Activated gamma-delta T cell treated with anti-CD3 and anti-CD28 coated beads, Interleukin-2, amount 50 U/mL, for 16 hours (primary cell): ENCODE measurements around the gene AFF4.
"Not testable (repeated sequence)": the region's sequence is repeated elsewhere in the genome, so short reads cannot be mapped to it uniquely, and the experiment has no call there.

Source experiments
- DNase-seq: peaks from one replicate; pipeline ENCODE4 v3.0.0-alpha.2; 2020; ENCODE audit warnings: low read depth

AFF4 gene

DNA sequence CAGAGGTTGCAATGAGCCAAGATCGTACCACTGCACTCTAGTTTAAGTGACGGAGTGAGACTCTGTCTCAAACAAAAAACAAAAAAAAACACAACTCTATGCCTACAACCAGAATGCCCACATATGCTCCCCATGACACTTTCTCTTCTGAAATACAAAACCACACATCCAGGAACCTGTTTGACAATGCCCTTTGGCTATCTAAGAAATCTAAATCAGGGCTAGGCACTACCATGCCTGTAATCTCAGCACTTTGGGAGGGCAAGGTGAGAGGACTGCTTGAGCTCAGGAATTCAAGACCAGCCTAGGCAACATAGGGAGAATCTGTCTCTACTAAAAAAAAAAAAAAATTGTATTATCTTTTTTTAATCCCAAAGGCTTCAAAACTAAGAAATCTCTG is 10.6 kb downstream of the AFF4 start:
- DNase-seq, result no peak

DNA sequence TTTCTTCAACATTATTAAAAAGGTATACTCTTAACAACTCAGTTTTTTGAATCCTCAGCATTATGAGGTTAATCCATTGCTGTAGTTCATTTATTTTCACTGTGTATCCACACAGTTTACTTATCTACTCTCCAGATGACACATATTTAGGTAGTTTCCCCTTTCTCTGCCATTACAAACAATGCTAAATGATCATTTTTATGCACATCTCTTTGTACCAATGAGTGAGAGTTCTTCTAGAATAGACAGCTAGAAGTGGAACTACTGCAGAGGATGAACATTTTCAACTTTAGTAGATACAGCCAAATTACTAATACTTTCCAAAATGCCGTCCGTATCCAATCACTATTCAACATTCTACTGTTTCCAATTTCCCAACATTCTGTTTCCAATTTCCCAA is 11.5 kb downstream of the AFF4 start:
- no peak for DNase-seq

DNA sequence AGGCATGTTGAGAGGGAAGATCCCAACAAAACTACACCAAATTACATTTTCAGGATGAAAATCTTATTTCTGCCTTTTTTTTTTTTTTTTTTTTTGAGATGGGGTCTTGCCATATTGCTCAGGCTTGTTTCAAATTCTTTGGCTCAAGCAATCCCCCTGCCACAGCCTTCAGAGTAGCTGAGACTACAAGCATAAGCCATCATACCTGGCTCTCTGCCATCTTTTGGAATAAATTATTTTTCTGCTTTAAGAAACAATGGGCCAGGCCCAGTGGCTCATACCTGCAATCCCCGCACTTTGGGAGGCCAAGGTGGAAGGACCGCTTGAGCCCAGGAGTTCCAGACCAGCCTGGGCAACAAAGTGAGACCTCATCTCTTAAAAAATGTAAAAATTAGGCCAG is 14.3 kb downstream of the AFF4 start:
- DNase-seq, result no peak

DNA sequence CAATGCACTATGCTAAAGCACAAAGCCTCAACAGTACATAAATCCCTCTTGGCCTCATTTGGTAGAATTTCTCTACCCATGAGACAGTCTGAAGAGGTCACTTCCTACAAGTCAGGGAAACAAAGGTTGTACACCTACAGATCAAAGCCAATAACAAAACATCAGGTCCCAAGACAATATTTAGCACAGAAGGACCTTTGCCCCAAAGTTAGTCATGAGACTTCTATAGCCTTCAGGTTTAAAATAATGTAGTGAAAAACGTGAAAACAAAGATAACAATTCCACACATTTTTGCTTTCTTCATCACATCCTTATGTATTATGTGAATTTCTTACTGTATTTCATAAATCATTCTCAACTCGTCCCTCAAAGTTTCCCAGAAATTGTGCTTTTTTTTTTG is 15.8 kb downstream of the AFF4 start:
- no peak for DNase-seq

DNA sequence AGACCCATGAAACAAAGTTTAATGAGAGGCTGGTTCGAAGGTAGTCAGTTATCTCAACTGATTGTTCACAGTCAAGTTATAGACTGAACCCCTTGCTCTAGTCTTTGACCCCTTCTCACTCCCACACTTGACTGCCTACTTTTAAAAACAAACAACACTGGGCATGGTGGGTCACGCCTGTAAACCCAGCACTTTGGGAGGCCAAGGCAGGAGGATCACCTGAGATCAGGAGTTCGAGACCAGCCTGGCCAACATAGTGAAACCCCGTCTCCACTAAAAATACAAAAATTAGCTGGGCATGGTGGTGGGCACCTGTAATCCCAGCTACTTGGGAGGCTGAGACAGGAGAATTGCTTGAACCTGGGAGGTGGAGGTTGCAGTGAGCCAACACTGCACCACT is 18.1 kb downstream of the AFF4 start:
- not testable (repeated sequence) for DNase-seq

DNA sequence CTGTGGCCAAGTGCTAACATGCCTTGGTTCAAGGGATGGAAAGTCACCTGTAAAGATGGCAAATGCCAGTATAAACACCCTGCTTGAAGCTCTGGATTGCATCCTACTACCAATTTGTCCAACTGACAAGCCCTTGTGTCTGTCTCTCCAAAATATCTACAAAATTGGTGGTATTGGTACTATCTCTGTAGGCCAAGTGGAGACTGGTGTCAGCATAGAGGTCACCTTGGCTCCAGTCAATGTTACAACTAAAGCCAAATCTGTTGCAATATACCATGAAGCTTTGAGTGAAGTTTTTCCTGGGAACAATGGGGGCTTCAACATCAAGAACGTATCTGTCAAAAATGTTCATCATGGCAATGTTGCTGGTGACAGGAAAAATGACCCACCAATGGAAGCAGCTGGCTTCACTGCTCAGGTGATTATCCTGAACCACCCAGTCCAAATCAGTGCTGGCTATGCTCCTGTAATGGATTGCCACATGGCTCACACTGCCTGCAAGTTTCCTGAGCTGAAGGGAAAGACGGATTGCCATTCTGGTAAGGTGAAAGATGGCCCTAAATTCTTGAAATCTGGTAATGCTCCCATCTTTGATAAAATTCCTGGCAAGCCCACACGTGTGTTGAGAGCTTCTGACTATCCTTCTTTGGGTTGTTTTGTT is 19.9 kb downstream of the AFF4 start:
- no peak for DNase-seq

DNA sequence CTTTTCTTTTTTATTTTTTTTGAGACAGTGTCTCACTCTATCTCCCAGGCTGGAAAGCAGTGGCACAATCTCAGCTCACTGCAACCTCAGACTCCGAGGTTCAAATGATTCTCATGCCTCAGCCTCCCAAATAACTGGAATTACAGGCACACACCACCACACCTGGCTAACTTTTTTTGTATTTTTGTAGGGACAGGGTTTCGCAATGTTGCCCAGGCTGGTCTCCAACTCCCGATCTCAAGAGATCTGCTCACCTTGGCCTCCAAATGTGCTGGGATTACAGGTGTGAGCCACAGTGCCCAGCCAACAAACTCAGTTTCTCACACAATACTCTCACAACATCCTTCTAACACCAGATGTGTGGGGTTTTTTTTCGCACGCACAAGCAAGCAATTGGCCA is 22.1 kb downstream of the AFF4 start:
- no peak for DNase-seq

DNA sequence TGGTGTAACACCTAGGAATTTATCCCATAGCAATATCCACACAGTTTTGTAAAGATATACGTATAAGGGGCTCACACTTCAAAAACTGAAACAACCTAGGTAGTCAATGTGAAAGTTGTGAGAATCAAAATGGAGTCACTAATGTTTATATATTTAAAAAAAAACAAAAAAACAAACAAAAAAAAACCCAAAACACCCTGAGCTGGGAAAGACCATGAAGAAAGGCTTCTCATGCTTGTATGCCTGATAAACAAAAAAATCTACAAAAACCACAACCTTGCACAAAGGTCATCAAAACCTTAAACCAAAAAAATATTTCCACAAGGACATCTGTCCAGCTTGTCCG is 35.4 kb downstream of the AFF4 start:
- no peak for DNase-seq

DNA sequence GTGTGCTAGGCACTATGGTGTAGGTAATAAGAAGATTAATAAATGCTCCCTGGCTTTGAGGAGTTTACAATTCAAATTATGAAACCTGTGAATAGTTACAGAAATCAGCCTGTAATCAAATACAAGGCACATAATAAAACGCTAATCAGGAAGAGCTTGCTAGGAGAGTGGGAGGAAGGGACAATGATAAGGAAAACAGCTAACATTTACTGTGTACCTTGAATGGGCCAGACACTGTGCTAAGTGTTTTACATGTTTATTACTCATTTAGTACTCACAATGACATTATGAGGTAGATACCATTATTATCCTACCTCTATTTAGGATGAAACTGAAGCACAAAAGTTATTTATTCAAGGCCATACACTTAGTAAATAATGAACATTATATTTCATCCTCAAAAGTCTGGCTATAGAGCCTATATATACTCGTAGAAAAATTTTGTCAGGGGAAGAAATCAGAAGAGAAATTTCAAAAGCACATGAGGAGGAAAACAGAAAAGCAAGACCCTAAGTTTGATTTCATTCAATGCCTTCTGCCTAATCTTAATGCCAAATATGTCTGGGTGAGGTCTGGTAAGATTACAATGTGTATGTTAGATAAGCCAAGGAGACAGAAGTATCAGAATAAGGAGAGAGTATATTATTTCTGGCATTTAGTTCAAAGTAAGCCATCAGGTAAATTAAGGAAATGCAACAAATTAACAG is 35.9 kb downstream of the AFF4 start:
- no peak for DNase-seq

DNA sequence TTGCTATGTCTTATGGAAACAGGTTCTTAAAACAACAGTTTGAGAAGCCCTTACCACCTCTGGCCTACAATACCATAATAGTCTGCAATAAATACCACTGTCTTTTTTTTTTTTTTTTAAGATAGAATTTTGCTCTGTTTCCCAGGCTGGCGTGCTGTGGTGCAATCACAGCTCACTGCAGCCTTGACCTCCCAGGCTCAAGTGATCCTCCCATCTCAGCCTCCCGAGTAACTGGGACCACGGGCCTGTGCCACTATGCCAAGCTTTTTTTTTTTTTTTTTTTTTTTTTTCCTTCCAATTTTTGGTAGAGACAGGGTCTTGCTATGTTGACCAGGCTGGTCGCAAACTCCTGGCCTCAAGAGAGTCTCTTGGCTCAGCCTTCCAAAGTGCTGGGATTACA is 37.0 kb downstream of the AFF4 start:
- no peak for DNase-seq

DNA sequence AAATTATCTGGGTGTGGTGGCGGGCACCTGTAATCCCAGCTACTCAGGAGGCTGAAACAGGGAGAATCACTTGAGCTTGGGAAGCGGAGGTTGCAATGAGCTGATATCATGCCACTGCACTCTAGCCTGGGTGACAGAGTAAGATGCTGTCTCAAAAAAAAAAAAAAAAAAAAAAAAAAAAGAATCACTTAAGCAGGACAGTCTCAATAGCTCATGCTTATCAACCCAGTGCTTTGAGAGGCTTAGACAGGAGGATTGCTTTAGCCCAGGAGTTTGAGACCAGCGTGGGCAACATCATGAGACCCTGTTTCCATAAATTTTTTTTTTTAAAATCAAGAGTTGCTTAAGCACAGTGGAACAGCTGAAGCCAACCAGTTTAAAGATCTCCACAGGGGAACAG is 47.3 kb downstream of the AFF4 start:
- DNase-seq, result no peak

DNA sequence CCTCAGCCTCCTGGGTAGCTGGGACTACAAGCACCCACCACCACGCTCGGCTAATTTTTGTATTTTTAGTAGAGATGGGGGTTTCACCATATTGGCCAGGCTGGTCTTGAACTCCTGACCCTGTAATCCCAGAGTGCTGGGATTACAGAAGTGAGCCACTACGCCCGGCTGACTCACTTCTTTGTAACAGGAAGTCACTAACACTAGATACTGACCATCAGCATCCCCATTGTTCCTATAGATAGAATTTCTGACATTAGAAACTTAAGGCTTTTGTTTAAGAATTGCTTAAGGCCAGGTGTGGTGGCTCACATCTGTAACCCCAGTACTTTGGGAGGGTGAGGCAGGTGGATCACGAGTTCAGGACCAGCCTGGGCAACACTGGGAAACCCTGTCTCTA is 47.8 kb downstream of the AFF4 start:
- no peak for DNase-seq

DNA sequence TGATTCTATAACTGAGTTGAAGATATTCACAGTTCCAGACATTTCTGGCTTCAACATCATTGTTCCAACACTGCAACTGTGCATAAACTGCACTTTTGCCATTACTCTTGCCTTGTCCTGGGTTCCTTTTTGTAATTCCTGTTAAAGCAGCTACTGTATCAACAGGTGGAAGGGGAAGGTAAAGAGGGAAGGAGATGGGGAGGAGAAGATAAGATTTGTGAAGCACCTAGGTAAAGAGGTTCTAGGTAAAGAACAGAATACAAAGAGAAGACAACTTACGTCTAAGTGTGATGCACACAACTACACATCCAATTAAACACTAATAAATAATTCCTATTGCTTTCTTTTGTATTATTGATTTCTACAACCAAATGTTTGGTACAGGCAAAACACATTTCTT is 53.7 kb downstream of the AFF4 start:
- no peak for DNase-seq

DNA sequence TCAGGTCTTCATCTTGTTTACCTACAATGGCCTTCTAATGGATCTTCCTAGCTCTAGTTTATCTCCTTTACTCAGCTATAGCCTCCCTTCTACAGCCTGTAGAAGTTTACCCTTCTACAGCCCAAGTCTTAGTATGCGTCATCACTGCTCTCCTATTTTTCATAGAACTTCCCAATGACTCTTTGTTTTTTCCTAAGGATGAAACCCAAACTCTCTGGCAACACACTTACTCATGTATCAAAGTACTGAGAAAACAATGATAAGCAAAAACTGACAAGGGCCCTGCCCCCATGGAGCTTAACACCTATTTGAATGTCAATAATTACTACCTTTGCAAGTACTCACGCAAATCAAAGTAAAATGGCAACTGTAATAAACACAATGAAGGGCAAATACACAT is 56.3 kb downstream of the AFF4 start:
- no peak for DNase-seq

DNA sequence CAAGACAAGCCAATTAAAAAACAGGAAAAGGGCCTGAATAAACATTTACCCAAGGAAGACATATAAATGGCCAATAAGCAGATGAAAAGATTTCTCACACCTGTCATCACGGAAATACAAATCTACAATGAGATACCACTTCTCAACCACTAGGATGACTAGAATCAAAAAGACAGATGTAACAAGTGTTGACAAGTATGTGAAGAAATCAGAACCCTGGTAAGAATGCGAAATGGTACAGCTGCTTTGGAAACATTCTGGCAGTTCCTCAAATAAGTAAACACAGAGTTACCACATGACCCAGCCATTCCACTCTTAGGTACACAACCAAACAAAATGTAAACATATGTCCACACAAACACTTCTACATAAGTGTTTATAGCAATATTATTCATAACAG is 57.5 kb downstream of the AFF4 start:
- DNase-seq, result no peak

DNA sequence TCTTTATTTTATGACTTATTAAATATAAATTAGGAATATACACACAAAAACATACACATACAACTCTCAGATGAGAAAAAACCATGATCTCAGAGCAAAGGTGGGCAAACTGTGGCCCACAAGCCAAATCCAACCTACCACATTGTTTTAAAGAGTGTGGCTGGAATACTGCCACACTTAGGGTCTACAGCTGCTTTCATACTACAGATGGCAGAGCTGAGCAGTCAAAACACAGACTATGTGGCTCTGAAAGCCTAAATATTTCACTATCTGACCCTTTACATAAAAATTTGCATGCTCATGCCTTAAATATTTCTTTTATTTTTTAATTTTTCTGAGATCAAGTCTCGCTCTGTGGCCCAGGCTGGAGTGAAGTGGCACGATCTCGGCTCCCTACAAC is 61.7 kb downstream of the AFF4 start:
- no peak for DNase-seq

DNA sequence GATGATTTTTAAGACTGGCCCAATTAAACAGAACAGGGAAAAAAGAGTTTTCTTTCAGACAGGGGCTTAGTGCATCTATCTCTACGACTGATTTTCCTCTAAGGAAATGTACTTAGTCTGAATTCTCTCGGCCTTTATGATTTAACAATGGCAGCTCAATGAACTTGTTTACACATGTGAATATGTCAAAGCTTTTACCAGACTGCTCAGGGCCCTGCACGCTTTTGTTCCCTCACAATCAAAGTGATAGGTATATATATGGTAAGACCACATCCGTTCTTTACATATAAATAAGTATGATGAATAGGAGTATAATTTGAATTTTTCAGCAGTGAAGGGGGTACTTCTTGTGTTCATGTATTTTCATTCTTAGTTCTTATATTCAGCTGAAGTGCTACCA is 62.4 kb downstream of the AFF4 start:
- DNase-seq, result no peak

DNA sequence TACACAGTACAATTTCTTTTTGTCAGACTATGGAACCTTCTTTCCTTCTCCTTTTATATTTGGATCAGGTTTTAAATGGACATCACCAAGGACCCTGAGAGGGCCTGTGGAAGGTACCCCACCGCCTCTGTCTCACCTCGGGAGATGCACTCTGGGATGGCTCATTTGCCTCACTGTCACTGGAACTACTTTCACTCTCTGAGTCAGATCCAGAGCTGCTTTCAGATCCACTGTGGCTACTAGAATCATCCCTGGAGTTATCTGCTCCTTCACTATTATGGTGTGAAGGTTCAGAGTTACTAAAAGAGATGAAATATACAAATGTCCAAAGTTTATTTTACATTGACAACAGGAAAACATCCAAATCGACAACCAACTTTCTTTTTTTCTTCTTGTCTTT is 65.3 kb downstream of the AFF4 start:
- DNase-seq, result no peak

DNA sequence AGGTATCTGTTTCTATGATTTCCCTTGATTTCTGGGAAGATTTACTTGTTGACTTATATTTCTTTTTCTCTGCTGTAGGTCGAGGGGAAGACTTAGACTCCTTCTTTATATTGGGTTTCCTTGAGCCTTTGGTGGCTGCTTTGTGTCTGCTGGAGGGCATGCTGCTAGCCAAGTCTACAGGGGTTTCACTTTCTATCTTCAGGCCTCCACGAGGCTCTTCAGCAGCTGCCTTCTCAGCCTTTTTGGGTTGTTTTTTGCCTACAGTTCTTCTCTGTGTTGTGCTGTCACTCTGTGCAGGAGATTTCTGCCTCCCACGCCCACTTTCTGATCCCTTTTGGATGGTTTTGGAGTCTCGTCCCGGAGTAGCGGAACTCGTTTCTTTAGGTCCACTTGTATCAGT is 66.7 kb downstream of the AFF4 start:
- no peak for DNase-seq

DNA sequence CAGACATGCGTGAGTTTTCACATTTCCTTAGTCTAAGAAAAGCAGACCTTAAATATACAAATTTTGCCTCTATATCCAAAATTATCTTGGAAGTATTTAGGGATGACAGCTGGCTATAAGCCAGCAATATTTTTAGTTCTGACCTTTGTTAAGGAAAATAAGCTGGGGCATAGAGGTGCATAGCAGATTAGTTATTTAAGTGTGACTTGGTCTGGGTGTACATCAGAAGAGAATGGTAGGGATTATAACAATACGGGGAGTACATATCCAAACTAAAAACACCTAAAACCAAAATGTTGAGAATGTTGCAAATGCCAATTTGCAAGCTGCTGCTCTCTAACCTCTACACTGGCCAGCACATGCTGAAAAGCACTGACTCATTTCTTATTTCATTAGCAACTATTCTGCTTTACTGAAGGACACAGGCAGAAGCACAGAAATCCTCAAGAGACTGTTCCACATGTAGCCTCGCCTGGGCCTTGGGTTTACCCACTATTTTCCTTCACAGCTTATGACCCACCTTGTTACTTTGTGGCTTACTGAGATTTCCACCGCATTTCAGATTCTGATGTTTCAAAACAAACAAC is 67.6 kb downstream of the AFF4 start:
- DNase-seq, result no peak

DNA sequence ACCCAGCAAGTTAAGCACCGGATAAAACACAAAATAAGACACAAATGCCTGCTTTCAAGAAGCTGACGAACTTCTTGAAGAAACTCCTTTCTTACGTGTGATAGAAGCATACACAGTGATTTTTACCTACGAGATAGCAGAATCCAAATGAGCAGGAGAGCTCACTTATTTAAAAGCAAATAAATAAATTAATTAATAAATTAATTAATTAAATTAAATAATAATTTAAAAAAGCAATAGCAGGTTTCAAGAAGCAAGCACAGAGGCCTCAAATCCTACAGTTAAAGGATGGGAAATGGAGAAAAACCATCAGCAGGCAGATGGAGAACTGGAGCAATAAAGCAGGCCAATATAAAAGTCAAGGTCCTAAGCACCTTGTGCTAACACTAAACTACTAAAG is 72.6 kb downstream of the AFF4 start:
- no peak for DNase-seq

DNA sequence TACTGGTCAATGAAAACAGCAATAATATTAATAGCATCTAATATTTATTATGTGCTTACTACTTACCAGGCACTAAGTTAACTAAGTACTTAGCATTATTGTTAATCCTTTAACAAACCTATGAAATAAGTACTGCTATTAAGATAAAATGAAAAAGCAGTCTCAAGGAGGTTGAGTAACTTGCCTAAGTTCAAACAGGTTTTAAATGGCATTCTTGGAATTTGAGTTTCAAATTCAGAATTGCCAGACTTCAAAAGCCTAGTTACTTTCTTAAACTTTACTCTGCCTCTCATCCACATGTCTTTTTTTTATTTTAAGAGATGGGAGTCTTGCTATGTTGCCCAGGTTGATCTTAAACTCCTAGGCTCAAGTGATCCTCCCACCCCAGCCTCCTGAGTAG is 73.9 kb downstream of the AFF4 start:
- DNase-seq, result no peak

DNA sequence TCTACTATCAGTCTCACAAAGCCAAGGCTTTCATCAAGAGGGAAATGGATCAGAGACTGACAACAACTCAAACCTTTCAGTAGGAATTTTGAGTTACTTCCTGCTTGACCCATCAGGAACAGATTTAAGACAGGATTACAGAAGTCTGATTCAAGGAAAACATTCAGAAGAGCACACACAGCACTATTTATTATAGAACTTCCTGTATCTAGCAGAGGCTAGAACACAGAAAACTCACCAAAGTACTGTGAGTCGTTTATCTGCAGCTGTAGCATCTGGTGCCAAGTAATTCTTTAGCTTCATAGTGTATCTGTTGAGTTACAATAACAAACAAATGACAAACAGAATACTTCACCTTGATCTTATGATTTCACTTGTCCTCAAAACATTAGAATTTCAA is 76.2 kb downstream of the AFF4 start:
- DNase-seq, result no peak
